T-helper 1 cell (primary cell): ENCODE measurements around the gene ZNF280D.
"Not testable (repeated sequence)": the region's sequence is repeated elsewhere in the genome, so short reads cannot be mapped to it uniquely, and the experiment has no call there.

ENCODE experiments used
- DNase-seq, 5 donors: peaks; one replicate each; pipeline ENCODE4 v3.0.0-alpha.2; 2012 to 2020

ZNF280D gene

DNA sequence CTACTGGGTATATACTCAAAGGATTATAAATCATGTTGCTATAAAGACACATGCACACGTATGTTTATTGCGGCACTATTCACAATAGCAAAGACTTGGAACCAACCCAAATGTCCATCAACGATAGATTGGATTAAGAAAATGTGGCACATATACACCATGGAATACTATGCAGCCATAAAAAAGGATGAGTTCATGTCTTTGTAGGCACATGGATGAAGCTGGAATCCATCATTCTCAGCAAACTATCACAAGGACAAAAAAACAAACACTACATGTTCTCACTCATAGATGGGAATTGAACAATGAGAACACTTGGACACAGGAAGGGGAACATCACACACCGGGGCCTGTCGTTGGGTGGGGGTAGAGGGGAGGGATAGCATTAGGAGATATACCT, 23.8 kb downstream of the ZNF280D start:
- not testable (repeated sequence) for DNase-seq

DNA sequence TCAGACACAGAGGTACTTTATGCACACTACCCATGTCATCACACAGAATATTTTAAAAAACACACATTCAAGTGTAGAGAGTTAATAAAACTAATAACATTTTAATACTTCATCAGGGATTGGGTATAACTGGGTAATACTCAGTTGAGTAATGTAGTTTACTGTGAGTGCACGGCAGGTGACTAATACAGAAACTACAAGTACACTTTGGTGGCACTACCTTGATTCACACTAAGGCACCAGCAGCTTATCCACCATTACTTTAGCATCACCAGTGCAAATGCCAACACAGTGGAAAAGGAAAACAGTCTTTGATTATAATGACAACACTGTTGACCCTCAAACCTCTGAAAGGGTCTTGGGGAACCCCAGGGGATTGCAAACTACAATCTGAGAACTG, 33.6 kb downstream of the ZNF280D start:
- DNase-seq = peak in 1 of 5 donors; percentile 36

DNA sequence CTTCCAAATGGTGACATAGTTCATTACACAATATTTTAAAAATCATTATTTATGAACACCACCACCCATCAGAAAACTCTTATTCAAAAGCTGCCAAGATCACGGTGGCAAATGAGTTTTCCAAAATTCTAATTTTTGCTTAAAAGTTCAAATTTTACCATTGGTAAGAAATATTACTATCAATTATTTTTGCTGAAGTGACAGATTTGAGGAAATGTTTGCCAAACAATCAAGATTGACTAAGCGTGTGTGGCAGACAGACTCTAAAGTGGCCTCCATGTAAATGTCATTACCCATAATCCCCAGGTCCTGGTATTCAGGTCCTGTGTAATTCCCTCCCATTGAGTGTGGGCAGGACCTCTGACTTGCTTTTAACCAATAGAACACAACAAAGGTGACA, 35.0 kb downstream of the ZNF280D start:
- DNase-seq = no peak

DNA sequence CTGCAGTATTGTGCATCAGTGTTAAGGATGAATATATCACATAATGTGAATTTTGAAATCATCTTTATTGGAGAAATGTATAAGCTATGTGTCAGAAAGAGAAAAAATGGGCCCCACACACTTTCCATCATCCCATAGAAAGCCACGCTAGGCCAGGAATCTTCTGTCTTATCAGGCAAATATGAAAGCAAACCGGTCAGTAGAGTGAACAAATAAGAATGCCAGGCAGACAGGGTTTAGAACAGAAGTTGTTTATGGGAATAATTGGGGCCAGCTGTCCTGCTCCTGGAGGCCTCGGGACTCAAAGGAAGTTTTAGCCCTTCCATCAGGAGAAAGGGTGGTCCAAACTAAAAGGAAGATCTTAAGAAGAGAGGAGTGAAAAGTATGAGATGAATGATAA, 39.5 kb downstream of the ZNF280D start:
- DNase-seq = no peak

DNA sequence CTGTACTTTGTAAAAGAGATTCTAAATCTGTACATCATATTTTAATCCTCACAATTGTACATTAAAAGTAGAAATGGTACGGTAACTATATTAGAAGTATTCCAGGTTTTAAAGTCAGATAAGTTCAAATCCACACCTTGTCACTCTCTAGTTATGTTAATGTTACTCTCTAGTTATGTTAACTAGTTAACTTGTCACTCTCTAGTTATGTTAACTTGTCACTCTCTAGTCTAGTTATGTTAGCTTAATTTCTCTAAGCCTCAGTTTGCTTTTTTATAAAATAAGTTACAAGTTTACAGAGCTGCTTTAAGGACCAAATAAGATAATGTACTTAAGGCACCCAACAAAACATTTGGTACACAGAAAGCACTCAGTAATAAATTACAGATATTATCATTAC, 42.6 kb downstream of the ZNF280D start:
- no peak for DNase-seq

DNA sequence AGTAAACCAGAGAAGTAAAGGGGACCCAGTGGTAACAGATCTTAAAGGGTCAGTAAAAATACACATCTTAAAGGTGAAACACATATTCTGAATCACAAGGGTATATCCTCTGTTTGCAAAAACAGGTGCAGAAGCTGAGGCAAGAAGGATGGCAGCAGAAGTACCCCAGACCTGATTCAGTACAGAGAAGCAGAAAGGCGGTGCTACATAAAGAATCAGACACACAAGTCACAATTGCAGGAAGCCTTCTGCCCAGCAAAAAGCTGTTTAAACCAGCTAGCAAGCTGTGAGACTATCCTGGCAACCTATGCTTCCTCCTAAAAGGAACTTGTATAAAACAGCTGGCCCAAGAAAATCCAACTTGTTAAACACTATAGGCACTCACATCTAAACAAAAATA, 49.4 kb downstream of the ZNF280D start:
- DNase-seq = no peak

DNA sequence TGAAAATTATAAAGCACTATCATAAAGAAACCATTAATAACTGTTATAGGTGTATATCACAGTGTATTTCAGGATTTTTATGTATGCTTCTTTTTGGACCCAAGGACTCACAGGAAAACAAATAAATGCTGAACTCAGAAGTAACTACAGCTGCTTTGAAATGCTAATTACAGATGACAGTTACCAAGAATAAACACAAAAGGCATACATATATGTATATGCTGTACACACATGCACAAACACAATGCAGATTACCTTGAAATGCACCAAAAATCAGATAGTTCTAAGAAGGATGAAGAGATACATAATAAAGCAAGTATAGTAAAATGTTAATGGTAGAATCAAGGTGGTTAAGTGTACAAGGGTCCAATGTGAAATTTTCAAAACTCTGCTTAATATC, 52.2 kb downstream of the ZNF280D start:
- DNase-seq = no peak

DNA sequence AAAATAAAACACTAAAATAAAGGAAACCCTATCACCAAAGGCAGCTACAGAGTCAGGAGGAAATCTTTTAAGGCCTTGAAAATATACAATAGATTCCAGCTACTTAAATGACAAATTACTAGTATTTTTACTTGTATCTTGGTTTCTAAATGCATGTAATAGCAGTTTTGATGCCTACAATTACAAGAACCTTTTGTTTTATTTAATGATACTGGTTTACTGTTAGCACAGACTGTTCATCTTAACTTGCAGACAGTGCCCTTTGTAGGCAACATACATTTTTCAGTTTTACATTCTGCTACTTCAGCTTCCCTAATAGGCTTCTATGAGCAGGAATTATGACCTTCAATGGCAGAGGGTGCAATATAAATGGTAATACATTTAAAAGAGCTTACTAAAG, 54.1 kb downstream of the ZNF280D start:
- DNase-seq = no peak

DNA sequence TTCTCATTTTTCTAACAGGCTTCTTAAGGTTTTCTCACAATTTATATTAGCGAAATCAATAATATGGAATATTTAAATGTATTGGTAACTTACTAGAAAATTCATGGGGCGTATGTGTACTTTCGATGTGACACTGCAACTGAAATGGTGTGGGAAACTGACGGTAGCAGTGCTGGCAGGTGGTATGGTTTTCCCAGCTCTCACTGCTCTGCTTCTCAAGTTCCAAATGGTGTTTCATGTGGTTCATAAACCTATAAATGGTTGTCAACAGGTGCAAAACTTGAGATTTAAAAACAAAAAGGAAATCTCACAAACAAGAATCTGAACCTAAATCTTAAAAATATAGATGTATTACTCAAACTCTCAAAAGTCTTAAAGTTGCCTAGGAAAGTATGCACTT, 54.7 kb downstream of the ZNF280D start:
- DNase-seq = no peak

DNA sequence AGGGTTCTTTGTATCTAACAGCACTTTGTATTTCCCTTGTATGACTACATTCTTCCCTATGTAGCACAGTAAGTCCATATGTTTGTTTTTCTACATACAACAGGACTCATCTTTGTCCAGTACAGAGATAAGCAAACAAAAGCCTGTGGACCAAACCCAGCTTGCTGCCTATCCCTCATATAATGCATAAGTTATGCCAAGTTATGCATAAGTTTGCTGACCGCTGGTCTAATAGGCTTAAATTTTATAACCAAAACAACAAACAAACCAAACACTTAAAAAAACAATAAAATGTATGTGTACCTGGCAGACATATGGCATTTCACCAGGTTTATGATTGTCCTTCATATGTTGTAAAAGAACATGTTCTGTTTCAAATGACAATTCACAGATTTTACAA, 56.0 kb downstream of the ZNF280D start:
- no peak for DNase-seq

DNA sequence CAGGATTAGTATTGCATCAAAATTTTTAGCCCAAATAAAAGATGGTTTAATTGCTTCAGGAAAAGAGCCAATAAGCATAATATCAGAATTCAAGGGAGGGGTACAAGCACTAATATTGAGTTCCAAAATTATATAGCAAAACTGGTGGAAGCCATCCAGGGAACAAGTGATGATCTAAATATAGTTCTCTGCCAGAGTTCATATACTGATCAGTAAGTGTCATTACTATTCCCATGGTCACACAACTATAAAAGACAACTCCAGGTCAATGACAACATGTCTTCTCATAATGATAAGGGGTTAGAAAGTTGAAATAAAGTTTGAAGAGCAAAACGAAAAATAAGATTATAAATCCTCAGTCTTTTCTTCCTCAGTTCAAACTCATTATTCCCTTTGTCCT, 57.4 kb downstream of the ZNF280D start:
- DNase-seq = no peak

DNA sequence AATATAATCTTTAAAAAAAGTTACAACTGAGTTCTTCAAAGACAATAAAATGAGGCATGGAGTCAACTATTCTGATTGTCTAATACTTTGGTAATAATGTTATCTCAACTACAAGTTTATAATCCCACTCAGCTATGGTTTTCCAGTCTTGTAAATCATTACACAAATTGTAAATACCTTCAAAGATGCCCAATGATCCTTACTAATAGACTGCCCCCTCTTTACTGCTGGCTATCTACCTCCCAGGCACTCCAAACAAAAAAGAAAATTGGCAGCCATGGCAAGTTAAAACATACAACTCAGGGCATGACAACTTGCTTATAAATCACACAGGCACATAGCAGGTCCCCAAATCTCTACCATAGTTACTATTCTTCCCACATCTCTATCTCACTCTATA, 58.5 kb downstream of the ZNF280D start:
- DNase-seq = no peak

DNA sequence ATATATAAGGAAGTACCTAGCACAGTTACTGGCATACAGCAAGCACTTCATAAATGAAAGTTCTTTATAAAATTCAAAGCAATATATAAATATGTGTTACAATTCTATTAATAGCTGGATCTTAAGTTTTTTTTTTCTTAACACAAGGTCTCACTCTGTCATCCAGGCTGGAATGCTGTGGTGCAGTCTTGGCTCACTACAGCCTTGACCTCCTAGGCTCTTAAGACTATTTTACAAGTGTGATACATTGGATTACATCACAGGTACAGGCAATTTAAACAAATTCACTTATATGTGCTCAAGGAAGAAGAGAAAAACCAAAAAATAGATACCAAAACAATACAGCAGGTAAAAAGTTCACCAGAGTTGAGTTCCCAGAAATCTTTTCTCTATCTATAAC, 60.6 kb downstream of the ZNF280D start:
- no peak for DNase-seq

DNA sequence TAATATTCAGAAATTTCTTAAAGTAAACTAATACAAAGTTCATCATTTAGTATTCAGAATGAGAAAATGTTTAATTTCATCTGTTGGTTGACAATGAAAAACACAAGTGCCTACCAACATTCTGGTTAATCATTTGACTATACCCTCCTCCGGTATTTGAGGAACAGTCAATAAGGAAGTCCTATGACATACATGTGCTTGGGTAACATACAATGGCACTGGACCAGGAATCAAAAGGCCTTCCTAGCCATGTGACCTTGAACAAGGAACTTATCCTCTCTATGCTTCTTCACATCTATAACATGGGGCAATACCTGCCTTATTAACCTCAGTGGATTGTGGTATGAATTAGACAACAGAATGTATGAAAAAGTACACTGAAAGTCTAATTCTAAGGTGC, 65.8 kb downstream of the ZNF280D start:
- no peak for DNase-seq

DNA sequence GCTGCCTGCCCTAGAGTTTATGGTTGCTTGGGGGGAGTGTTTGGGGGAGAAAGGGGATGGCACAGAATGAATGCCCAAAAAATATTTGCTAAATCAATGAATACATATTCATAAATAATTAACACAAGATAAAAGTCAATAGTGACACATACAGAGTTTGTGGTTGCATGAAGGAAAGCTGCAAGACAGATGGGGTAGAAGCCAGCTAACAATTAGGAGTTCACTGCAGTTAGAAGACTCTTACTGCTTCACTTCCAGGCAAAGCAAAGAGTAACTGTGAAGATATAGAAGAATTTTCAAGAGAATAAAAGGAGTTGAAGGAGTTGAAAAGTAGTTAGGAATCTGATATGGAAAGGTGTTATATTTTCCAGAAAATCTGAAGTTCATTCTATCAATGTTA, 72.4 kb downstream of the ZNF280D start:
- no peak for DNase-seq

DNA sequence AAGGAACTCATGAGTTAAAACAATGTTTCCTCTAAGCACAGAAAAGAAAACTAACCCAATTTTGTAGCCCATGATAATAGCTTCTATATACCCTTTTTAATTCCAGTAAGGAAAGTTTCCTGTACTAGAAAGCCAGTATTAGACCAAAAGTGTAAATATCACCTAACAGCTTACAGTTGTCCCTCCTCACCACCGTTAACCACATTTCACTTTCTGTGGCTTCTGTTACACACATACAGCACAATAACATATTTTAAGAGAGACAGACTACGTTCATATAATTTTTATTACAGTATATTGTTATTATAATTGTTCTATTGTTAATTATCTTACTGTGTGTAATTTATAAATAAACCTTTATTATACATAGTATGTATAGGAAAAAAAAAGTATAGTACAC, 74.1 kb downstream of the ZNF280D start:
- no peak for DNase-seq

DNA sequence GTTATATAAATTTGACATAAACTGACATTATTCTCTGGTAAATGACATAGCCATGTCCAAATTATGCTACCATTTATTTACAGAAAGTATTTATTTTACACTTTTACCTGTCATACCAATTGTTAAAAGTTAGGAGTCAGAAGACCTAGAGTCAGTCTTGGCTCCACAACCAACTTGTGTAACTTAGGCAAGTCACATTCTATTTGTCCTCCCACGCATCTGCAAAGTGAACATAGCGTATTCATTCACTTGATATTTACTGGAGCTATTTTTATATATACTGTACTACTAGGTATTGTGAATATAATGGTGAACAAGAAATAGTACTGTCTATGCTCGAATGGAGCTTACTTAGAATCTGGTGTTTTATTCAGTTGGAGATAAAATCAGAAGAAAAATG, 78.7 kb downstream of the ZNF280D start:
- DNase-seq = no peak

DNA sequence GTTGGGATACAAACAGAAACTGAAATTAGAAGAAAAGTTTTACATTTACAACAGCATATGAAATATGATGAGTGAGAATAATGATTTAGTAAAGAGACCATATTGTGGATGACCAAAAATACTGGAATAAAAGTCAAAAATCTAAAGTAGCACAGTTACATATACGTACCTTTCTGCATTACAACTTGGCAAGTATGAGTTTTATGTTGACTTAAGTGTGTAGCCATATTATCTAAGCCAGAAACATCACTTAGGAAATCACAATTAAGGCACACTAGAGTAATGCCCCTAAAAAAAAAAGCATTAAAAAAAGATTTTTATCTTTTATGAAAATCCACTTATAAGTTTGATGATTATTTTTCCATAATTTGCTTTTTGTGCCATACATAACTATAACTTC, 79.1 kb downstream of the ZNF280D start:
- DNase-seq = no peak

DNA sequence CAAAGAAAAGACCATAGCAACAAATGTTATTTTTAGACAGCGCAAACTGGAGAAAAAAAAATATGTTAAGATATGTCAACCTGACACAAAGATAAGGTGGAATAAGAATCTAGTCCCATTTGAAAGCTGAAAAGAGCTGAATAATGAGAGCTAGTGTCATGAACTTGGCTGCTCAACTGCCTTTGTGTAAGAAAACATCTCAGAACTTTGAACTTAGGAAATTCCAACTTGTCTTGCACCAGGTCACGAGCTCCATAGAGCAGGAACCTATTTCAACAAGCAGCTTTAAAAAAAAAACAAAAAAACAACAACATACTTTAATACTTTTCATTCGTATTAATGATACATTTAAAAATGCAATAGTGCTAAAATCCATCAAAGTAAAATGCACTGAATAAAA, 79.5 kb downstream of the ZNF280D start:
- DNase-seq = no peak

DNA sequence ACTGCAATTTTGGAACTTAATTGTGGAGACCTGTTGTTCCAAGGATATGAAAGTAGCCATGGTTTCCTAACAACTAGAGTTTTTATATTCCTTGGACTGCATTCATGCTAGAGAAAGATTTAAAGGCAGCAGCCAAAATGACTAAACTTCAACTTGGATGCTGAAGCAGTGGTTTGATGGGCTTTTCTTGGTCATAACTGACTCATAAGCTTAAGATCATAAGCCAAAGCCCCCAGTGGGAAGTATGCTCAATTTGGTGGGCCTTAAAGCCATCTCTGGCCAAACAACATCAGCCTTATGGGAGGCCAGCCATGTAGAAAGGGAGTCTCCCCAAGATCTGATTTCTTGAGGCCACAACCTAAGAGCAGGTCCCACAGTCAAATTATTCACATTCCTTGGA, 80.2 kb downstream of the ZNF280D start:
- no peak for DNase-seq

DNA sequence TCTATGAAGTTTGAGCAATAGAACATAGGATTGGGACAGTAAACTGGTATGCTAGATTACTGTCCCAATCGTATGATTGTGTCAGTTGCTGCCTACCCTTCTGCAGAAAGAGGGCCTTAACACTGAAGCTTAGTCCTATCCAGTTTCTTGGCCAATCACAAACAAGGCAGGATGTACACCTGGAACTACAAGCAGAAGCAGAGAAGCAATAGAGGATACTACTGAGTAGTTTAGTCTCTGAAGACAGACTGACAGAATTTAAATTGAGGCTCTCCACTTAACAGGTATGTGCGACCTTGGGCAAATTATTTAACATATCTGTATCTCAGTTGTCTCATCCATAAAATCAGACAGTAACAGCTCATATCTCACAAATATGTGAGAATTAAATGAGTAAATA, 85.0 kb downstream of the ZNF280D start:
- DNase-seq = no peak

DNA sequence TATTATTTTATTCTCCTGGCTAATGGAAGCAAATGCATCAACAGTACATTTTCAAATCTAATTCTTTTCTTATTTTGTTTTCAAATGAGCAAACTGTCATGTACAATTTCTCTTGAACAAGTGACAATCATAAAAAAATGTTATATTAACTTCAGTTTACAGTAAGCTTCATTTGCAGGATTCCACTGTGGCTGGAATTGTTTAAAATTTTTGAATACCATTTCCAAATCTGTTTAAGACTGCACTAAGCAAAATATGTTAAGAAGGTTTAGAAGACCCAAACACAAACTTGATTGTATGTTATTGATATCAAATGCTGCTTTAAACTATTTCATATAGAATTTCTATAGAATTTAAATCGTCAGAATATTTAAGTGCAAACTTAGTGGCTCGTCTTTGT, 92.8 kb downstream of the ZNF280D start:
- no peak for DNase-seq

DNA sequence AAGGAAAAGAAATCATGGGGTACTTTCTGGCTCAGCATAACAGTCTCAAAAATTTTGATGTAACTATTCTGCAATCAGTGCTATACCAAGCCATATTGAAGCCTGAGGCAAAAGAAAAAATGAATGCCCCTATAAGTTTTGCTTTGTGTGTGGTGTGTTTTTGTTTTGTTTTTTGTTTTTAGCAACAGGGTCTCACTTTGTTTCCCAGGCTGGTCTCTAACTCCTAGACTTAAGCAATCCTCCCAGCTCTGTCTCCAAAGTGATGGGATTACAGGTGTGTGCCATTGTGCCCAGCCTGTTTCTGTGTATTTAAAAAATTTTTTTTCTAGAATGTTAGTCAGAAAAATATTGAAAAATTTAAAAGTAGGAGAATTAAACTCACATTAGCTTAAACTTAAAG, 93.2 kb downstream of the ZNF280D start:
- no peak for DNase-seq

DNA sequence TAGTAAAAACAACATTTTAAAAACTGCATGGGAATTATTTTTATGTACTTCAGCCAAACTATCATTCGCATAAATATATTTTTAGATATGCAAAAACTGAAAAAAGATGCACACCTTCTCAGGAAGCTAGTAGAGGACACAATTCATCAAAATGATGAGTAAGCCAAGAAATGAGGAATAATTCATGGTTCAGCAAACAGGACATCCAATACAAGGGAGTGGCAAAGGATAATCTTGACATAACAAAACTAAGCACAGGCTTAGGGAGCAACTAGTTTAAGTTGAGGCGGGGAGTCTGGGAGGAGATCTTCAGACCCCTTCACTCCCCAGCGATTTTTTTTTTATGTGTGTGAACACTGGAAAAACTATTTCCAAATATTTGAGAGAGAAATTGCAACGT, 93.7 kb downstream of the ZNF280D start:
- no peak for DNase-seq

DNA sequence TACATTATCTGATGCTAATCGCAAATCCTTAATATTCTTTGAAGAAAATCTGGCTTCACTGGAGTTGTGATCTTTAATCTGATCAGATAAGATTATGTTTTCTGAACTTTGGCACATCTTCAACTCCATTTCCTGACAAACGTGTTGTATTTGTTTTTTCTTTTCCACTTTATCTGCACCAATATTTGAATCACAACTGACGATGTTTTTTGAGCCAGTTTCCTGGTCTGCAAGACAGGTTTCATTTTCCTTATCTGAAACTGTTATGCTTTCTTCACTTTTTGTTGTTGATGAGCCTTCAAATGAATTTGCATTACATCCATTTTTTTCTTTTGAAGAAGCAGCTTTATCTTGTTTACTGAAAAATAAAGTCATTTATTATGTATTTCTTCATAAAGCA, 101.5 kb downstream of the ZNF280D start:
- no peak for DNase-seq

DNA sequence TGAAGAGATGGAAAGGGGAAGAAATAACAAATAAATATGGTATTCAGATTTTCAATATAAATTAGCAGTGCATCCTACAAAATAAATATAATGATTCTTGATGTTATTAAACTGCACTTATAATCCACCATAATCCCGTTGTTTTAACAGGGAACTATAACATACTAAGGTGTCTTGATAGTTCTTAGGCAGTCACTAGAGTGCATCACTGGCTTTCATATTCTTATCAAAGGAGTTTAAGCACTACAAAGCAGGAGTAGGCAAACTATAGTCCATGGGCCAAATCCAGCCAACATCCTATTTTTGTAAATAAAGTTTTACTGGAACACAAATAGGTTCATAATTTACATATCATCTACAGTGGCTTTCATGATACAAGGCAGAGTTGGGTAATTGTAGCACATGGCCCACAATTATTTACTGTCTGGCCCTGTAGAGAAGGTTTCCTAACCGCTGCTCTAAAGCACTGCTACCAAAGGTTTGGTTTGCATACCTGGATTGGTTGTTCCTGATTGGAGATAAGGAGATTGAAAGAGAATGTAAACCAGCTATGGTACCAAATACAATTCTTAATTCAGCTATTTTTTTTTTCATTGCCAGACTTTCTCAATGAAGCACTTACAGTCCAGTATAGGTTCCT, 104.3 kb downstream of the ZNF280D start:
- DNase-seq = no peak
